Measurements from ENCODE around the gene FAM222B. TPM values are rescaled to one million over a fixed set of nuclear protein-coding genes. Genes with fewer than 3 reads are reported as not detected.
A peak's percentile ranks its signal among the peaks of the same experiment; 100 is the strongest.

Gene FAM222B
- total RNA-seq, 1 experiment from 2014 or later = 37.7 TPM

GRCh38 chr17:28774206-28774605 is 68.4 kb downstream of the FAM222B start:
- DNase-seq = no peak
- H3K27ac Mint-ChIP-seq (ENCODE audit: unreplicated experiment) = no peak overlapping the region
- H3K4me3 Mint-ChIP-seq (ENCODE audit: low read depth, unreplicated experiment) = no peak overlapping the region
- peaks cover 48% of the 10 kb centered on the region for H3K36me3 Mint-ChIP-seq (ENCODE audit: insufficient read depth, unreplicated experiment)
- TF ChIP-seq, protein P1, sequence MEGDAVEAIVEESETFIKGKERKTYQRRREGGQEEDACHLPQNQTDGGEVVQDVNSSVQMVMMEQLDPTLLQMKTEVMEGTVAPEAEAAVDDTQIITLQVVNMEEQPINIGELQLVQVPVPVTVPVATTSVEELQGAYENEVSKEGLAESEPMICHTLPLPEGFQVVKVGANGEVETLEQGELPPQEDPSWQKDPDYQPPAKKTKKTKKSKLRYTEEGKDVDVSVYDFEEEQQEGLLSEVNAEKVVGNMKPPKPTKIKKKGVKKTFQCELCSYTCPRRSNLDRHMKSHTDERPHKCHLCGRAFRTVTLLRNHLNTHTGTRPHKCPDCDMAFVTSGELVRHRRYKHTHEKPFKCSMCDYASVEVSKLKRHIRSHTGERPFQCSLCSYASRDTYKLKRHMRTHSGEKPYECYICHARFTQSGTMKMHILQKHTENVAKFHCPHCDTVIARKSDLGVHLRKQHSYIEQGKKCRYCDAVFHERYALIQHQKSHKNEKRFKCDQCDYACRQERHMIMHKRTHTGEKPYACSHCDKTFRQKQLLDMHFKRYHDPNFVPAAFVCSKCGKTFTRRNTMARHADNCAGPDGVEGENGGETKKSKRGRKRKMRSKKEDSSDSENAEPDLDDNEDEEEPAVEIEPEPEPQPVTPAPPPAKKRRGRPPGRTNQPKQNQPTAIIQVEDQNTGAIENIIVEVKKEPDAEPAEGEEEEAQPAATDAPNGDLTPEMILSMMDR (IDR thresholded peaks at IDR 0.05; ENCODE audit: unreplicated experiment) = no peak
- H3K9me3 Mint-ChIP-seq (ENCODE audit: low read depth, unreplicated experiment) = no peaks in the 10 kb centered on the region
- BruUV-seq (replicated peaks) = no TSS peak
- CTCF ChIA-PET = interaction anchor here (0.6 to 0.7 kb wide), 4 partner anchors 10 to 127 kb away, joined by 3 to 5 read pairs (median 4); no protein-coding TSS in a partner anchor
- intact Hi-C loops (cut with micrococcal nuclease; ENCODE audit: unreplicated experiment) = no loop called here
- peaks cover 8% of the 10 kb centered on the region for H3K4me1 Mint-ChIP-seq (ENCODE audit: low read depth, unreplicated experiment)
- H3K27me3 Mint-ChIP-seq (ENCODE audit: unreplicated experiment) = no peaks in the 10 kb centered on the region

DNA sequence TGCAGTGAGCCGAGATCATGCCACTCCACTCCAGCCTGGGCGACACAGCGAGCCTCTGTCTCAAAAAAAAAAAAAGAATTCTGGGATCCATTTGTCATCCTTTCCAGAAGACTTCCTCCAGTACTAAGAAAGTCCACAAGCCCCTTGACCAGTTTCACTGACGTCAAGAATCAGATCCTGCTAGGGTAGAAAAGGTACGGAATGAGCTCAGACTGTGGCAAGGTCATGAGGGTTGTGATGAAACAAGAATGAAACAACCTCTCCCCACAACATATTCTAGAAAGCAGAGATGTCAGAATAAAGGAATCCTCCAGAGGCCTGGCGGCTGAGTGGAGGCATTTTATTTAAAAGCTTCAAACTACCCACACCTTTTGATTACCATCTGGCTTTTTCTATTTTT is 68.9 kb downstream of the FAM222B start:
- CTCF ChIA-PET = interaction anchor here (0.6 to 0.7 kb wide), 3 partner anchors 10 to 86 kb away, joined by 4 to 5 read pairs (median 5); no protein-coding TSS in a partner anchor
- no peak for DNase-seq
- H3K9me3 Mint-ChIP-seq (ENCODE audit: low read depth, unreplicated experiment) = no peaks in the 10 kb centered on the region
- intact Hi-C loops (cut with micrococcal nuclease; ENCODE audit: unreplicated experiment) = no loop called here
- peaks cover 8% of the 10 kb centered on the region for H3K4me1 Mint-ChIP-seq (ENCODE audit: low read depth, unreplicated experiment)
- TF ChIP-seq, protein P1 (IDR thresholded peaks at IDR 0.05; ENCODE audit: unreplicated experiment) = no peak
- H3K27me3 Mint-ChIP-seq (ENCODE audit: unreplicated experiment) = no peaks in the 10 kb centered on the region
- no TSS peak for BruUV-seq (replicated peaks)
- H3K4me3 Mint-ChIP-seq (ENCODE audit: low read depth, unreplicated experiment) = no peak overlapping the region
- peaks cover 43% of the 10 kb centered on the region for H3K36me3 Mint-ChIP-seq (ENCODE audit: insufficient read depth, unreplicated experiment)
- H3K27ac Mint-ChIP-seq (ENCODE audit: unreplicated experiment) = no peak overlapping the region

DNA sequence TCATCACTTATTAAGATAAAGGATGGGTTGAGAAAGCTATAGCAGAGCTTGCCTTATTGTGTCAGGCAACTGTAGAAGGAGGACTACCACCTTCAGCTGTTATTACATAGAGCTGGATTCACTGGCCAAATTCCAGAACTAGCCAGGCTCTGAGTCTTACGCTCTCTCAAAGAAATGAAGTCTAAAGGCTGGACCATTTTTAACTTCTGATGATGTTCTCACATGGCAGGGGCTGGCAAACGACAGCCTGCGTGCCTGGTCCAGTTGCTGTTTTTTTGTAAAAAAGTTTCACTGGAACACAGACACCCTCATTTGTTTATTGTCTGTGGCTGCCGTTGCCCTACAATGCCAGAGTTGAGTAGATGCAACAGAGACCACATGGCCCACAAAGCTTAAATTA is 77.6 kb downstream of the FAM222B start:
- TF ChIP-seq, protein P1 (IDR thresholded peaks at IDR 0.05; ENCODE audit: unreplicated experiment) = no peak
- DNase-seq = no peak
- Mint-ChIP-seq H3K9me3 (ENCODE audit: low read depth, unreplicated experiment) (no peaks in the 10 kb centered on the region), H3K27ac (ENCODE audit: unreplicated experiment) (no peak overlapping the region), H3K36me3 (ENCODE audit: insufficient read depth, unreplicated experiment) (peaks cover 32% of the 10 kb centered on the region), H3K27me3 (ENCODE audit: unreplicated experiment) (no peaks in the 10 kb centered on the region), H3K4me3 (ENCODE audit: low read depth, unreplicated experiment) (no peak overlapping the region), H3K4me1 (ENCODE audit: low read depth, unreplicated experiment) (peaks cover 9% of the 10 kb centered on the region)
- intact Hi-C loops (cut with micrococcal nuclease; ENCODE audit: unreplicated experiment) = no loop called here
- CTCF ChIA-PET = interaction anchor here (0.7 to 1.8 kb wide), 4 partner anchors 38 to 189 kb away, joined by 3 to 8 read pairs (median 4); no protein-coding TSS in a partner anchor
- BruUV-seq (replicated peaks) = no TSS peak

GRCh38 chr17:28763804-28764266 is 78.8 kb downstream of the FAM222B start:
- no TSS peak for BruUV-seq (replicated peaks)
- Mint-ChIP-seq H3K36me3 (ENCODE audit: insufficient read depth, unreplicated experiment) (peaks cover 38% of the 10 kb centered on the region), H3K27ac (ENCODE audit: unreplicated experiment) (no peak overlapping the region), H3K4me1 (ENCODE audit: low read depth, unreplicated experiment) (peaks cover 9% of the 10 kb centered on the region), H3K27me3 (ENCODE audit: unreplicated experiment) (no peaks in the 10 kb centered on the region), H3K9me3 (ENCODE audit: low read depth, unreplicated experiment) (no peaks in the 10 kb centered on the region), H3K4me3 (ENCODE audit: low read depth, unreplicated experiment) (no peak overlapping the region)
- CTCF ChIA-PET = interaction anchor here (0.6 to 1.8 kb wide), 25 partner anchors 8 to 186 kb away, joined by 3 to 17 read pairs (median 4); partner anchors contain the start of genes FAM222B, FLOT2, NEK8 and RPL23A
- intact Hi-C loops (cut with micrococcal nuclease; ENCODE audit: unreplicated experiment) = loop anchor here (2.0 to 5.0 kb wide), 4 partner anchors 47 to 138 kb away; partner anchors contain the start of gene DHRS13
- DNase-seq = peak; percentile 81
- TF ChIP-seq, protein P1 (IDR thresholded peaks at IDR 0.05; ENCODE audit: unreplicated experiment) = peak; percentile 72

Data from Calu3 (cell line).